GM12874 (cell line): Measurements from ENCODE around the gene OXTR.

Source experiments
- TF ChIP-seq, protein P1 (sequence below): IDR thresholded peaks from 2 replicates; pipeline ENCODE4 v1.5.1; 2011; ENCODE audit warnings: low read depth, mild to moderate bottlenecking, control low read depth, low read length, moderate library complexity; ENCODE audit not compliant: insufficient read depth

Gene OXTR

DNA sequence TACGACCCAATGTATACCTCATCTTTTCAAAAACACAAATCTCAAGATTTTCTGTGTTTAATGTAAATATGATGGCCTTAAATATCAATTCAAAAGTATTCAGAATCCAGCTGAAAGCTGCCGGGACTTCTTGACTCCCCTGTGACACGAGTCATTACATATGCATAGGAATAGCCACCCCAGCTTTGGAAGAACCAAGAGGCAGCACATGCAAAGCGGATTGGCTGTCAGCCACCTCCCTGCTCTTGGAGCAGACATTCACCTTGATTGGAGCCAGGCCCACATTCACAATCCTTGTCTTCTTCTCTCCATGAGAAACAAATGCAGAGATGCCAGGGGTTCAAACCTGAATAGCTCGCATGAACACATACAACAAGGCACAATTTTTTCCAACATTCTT, 46.6 kb downstream of the OXTR start:
- TF ChIP-seq, protein P1, sequence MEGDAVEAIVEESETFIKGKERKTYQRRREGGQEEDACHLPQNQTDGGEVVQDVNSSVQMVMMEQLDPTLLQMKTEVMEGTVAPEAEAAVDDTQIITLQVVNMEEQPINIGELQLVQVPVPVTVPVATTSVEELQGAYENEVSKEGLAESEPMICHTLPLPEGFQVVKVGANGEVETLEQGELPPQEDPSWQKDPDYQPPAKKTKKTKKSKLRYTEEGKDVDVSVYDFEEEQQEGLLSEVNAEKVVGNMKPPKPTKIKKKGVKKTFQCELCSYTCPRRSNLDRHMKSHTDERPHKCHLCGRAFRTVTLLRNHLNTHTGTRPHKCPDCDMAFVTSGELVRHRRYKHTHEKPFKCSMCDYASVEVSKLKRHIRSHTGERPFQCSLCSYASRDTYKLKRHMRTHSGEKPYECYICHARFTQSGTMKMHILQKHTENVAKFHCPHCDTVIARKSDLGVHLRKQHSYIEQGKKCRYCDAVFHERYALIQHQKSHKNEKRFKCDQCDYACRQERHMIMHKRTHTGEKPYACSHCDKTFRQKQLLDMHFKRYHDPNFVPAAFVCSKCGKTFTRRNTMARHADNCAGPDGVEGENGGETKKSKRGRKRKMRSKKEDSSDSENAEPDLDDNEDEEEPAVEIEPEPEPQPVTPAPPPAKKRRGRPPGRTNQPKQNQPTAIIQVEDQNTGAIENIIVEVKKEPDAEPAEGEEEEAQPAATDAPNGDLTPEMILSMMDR, result no peak

DNA sequence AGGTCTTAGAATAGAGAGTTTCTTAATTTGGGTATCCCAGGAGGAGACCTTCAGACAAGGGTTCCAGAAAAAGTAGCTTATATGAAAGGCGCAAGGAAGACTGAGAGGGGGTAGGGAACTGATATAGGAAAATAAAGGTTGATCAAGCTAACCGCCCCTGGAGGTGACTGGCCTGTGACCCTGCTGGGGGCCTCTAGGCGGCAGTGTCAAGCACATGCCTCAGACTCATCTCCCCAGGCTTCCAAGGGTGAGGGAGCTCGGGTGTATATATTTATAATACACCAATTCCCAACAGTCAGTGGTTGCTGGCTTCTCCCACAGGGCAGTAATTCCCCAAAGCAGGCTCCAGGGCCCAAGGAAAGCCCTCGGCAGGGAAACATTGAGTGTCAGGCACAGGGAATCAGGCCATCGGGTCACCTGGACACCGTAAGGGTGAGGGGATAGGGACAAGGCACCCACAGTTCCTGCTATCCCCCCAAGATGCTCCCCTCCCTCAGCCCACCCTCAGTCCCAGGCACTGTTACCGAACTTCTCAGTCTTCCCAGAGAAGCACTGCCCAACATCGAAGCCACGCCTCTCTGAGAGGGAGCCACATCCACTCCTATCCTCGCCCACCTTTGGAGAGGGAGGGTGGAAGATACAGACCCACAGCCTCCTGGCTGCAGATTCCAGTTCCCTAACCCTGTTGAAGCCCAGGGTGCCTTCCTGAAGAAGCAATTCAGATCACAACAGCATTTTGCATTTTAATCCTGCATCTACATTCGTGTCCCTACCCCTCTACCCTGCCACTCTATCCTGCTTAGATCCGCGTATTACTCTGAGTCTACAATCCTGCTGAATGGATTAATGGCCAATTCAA, 55.3 kb downstream of the OXTR start:
- TF ChIP-seq, protein P1, result peak; percentile 68

DNA sequence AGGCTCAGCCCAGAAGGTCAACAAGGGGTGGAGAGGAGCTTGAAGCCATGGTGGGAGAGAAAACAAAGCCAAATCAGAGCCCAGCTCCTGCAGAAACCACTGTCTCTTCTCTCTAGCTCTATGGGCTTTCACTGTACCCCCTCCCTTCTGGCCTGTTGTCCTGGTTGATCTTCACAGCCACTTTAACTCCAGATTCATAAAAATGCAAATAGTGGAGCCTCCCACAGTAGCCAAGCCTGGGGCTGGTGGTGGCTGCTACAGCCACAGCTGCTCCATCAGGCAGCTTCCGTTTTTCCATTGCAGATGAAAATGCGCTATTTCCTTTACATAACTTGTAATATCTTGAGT, 56.5 kb downstream of the OXTR start:
- TF ChIP-seq, protein P1, result no peak

DNA sequence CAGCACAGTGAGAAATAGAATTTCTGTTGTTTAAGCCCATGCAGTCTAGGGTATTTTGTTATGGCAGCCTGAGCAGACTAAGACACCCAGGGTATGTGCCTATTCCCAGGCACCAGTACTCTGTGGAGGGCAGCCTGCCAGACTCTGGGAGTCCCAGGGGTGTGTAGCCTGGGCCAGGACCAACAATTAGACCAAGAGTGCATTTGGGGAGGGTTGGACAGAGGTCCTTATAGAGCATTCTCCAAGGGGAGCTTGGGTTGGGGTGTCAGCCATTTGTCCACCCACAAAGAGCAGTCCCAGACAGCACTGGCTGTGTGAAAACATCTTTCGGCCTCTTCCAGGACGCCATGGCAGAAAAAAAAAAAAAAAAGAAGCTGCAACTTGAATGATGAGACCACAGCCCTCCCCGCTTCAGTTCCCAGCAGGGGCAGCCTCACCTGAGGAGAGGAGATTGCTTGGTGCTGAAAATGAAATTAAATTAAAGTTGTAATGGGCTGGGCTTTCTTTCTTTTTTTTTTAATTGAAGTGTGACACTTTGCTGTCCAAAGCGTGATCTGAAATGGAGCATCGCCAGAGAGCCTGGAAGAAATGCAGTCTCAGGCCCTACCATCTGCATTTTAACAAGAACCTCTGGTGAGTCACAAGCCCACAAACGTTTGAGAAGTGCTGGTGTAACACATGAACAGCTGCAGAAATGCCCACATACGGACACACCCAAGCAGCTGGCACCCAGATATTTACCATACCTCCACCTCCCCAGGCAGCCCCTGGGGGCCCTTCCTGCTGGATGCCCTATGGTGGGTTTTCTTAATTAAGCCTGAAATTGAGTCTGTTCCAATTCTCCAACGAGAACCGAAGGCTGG, 57.1 kb downstream of the OXTR start:
- TF ChIP-seq, protein P1, result no peak

DNA sequence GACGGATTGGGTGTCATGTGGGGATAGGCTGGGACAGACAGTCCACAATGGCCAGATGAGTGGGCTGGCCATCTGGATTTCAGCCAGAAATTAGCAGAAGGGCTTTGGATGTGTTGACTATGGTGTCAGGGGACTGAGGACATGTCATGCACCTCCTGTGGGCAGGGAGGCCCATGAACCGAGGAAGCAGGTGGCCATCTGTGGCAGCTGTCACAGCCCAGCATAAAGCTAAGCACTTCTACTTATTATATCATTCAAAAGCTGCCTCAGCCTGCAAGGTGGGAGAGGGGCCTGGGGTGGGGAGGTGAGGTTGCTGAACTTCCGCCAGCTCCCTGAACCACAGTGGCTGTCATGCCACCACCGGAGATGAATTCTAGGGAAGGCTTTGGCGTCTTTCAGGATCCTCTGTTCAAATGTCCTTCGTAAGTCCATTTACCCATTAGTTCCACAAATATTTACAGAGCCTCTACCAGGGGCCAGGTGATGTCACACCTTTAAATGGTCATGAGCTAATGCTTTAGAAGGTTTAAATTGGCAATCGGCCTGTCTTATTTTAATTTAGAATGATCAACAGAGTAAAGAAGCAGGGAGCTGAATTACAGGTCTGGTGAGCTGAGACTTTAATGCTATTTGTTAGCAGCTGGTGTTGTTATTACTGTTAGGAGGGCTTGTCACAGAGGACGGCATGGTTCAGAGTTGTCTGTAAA, 59.5 kb downstream of the OXTR start:
- TF ChIP-seq, protein P1, result no peak

DNA sequence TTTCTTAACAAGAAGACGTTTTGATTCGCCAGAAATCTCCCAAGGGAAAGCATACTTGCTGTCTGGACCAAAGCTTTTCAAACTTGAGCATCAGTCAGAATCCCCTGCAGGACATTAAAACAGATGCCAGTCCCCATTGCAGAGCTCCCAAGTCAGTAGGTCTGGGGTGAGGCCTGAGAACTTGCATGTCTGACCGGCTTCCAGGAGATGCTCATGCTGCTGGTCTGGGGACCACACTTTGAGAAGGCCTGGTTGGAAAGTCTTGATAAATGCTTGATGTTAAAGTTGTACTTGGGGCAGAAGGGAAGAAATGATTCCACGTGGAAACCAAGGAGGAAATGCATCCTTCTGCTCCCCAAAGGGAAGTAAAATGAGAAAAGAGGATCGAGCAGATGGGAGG, 60.1 kb downstream of the OXTR start:
- TF ChIP-seq, protein P1, result no peak

DNA sequence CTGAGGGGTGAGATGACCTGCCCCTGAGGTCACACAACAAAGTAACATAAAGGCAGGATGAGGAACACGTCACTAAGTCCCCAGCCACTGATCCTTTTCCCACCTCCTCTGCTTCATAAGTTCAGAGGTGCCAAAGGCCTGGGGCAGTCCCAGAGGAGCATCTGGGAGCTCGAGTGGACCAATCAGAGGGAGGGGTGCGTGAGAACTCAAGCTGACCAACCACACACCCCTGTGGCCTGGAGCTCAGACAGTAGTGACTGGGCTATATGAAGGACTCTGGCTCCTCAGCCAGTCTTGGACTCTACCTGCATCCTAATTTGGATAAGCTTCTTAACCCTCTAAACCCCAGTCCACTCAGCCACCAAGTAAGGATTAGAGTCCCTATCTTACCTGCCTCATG, 63.8 kb downstream of the OXTR start:
- TF ChIP-seq, protein P1, result no peak
